GM12878 (cell line): ENCODE data around the gene PRM2. TPM values are rescaled to one million over a fixed set of nuclear protein-coding genes. Genes with fewer than 3 reads are reported as not detected.
A peak's percentile ranks its signal among the peaks of the same experiment; 100 is the strongest.

Experiments used
- ATAC-seq: fragments of 200-7000 bp; cut with Tn5 transposase; 3 replicates; pipeline ENCODE4 v1.9.1; 2020; ENCODE audit warnings: mild to moderate bottlenecking, moderate library complexity
- BruUV-seq: library from RNA; stranded (reverse); fragments of 400-500 nt; replicated peaks from 2 replicates; lab custom pipeline; 2021; lab: Mats Ljungman, UMichigan
- CTCF ChIA-PET: fragments of 300-600 bp; sonication (Branson Sonifier 250); formaldehyde crosslinking; extraction: SDS; loops from one replicate; lab custom pipeline; 2021; ENCODE audit warnings: inconsistent platforms; lab: Yijun Ruan, JAX
- POLR2A ChIA-PET: fragments of 350-600 bp; formaldehyde crosslinking; extraction: SDS; loops from one replicate; lab custom pipeline; 2021; ENCODE audit warnings: inconsistent platforms; lab: Charles Lee
- RAD21 ChIA-PET: fragments of 300-600 bp; sonication (Branson Sonifier 250); formaldehyde crosslinking; loops from one replicate; lab custom pipeline; 2023; ENCODE audit warnings: antibody characterized with exemption; ENCODE audit not compliant: unreplicated experiment; lab: Charles Lee
- SMC1A ChIA-PET: fragments of 300-600 bp; sonication (Branson Sonifier 250); formaldehyde crosslinking; loops from one replicate; lab custom pipeline; 2023; ENCODE audit not compliant: unreplicated experiment, uncharacterized antibody; lab: Charles Lee
- DNase-seq: peaks from one replicate; pipeline ENCODE4 v3.0.0-alpha.2; 2011; ENCODE audit warnings: low read depth, low spot score
- FAIRE-seq: peaks from 3 replicates; lab custom pipeline; 2011; peaks lifted over from hg19 to GRCh38; lab: Jason Lieb, UNC
- H2AFZ ChIP-seq: 2 replicates; pipeline ENCODE4 v1.6.0; 2011; ENCODE audit warnings: low read depth, low read length, control low read depth; ENCODE audit not compliant: control insufficient read depth
- H3K27ac ChIP-seq: 2 replicates; pipeline ENCODE4 v1.5.1; 2011; ENCODE audit warnings: control low read depth; ENCODE audit not compliant: control insufficient read depth, insufficient read depth
- H3K27me3 ChIP-seq, 2 experiments: replicated peaks in 1 of 2; 2 replicates each; pipeline versions ENCODE4 v1.6.0 to v1.6.1; 2011; ENCODE audit warnings: low read length in 1 of 2; ENCODE audit not compliant: control insufficient read depth in 2 of 2, insufficient read depth in 2 of 2
- H3K36me3 ChIP-seq, 2 experiments: 2 replicates each; pipeline ENCODE4 v1.5.1; 2011; ENCODE audit warnings: low read length in 1 of 2; ENCODE audit not compliant: control insufficient read depth in 2 of 2, insufficient read depth in 2 of 2
- H3K4me1 ChIP-seq: 2 replicates; pipeline ENCODE4 v1.6.1; 2011; ENCODE audit warnings: mild to moderate bottlenecking, low read length, moderate library complexity, mixed read lengths; ENCODE audit not compliant: control insufficient read depth, insufficient read depth
- H3K4me2 ChIP-seq: 2 replicates; pipeline ENCODE4 v1.6.0; 2011; ENCODE audit warnings: control low read depth; ENCODE audit not compliant: control insufficient read depth, insufficient read depth
- H3K4me3 ChIP-seq: fragments of 200-600 bp; sonication (generic); 2 replicates; pipeline ENCODE4 v1.5.1; 2016
- H3K79me2 ChIP-seq: 2 replicates; pipeline ENCODE4 v1.6.0; 2011; ENCODE audit warnings: low read length; ENCODE audit not compliant: control insufficient read depth, insufficient read depth
- H3K9ac ChIP-seq: 2 replicates; pipeline ENCODE4 v1.8.0; 2011; ENCODE audit warnings: low read length, control low read depth, mixed read lengths; ENCODE audit not compliant: control insufficient read depth, insufficient read depth
- H3K9me3 ChIP-seq: replicated peaks from 3 replicates; pipeline ENCODE4 v1.5.1; 2011; ENCODE audit warnings: mild to moderate bottlenecking, low read length; ENCODE audit not compliant: control insufficient read depth, insufficient read depth
- H4K20me1 ChIP-seq: 2 replicates; pipeline ENCODE4 v1.6.0; 2011; ENCODE audit not compliant: control insufficient read depth, insufficient read depth
- CREM ChIP-seq: IDR thresholded peaks from 2 replicates; pipeline ENCODE4 v1.6.1; 2014; ENCODE audit warnings: antibody characterized with exemption, low read depth
- GATAD2B ChIP-seq: fragments of 450-650 bp; conservative IDR thresholded peaks from 2 replicates; pipeline ENCODE4 v1.6.1; 2017; ENCODE audit warnings: low read depth, mild to moderate bottlenecking, moderate library complexity
- IRF3 ChIP-seq: fragments of 450-650 bp; IDR thresholded peaks from 2 replicates; pipeline ENCODE4 v1.6.1; 2014; ENCODE audit warnings: mild to moderate bottlenecking
- NFYA ChIP-seq: IDR thresholded peaks from 2 replicates; pipeline ENCODE4 v1.6.1; 2011; ENCODE audit warnings: low read depth, mild to moderate bottlenecking, low read length, improper control_type of control experiment, borderline replicate concordance
- NFYB ChIP-seq: IDR thresholded peaks from 2 replicates; pipeline ENCODE4 v1.6.1; 2011; ENCODE audit warnings: low read depth, mild to moderate bottlenecking, low read length, improper control_type of control experiment, moderate library complexity; ENCODE audit not compliant: insufficient read depth
- NR2F1 ChIP-seq: fragments of 450-650 bp; conservative IDR thresholded peaks from 2 replicates; pipeline ENCODE4 v1.6.1; 2017; ENCODE audit warnings: mild to moderate bottlenecking
- PAX5 ChIP-seq: IDR thresholded peaks from 2 replicates; pipeline ENCODE4 v1.6.1; 2011; ENCODE audit warnings: low read depth, low read length, borderline replicate concordance
- POLR2A ChIP-seq: IDR thresholded peaks from 2 replicates; pipeline ENCODE4 v1.6.1; 2011; ENCODE audit warnings: low read depth, mild to moderate bottlenecking, low read length
- TBL1XR1 ChIP-seq: IDR thresholded peaks from 2 replicates; pipeline ENCODE4 v1.6.1; 2012; ENCODE audit warnings: low read depth, low read length, improper control_type of control experiment
- ZNF217 ChIP-seq: fragments of 450-650 bp; IDR thresholded peaks from 2 replicates; pipeline ENCODE4 v1.6.1; 2017; ENCODE audit warnings: antibody characterized with exemption, mild to moderate bottlenecking
- WGBS: methylation state at CpG from one replicate; pipeline ENCODE4 v1.1.6; 2016; ENCODE audit warnings: low lambda C conversion rate; ENCODE audit not compliant: insufficient replicate concordance, insufficient coverage; ENCODE audit errors: missing lambda C conversion rate; 5-methylcytosine and 5-hydroxymethylcytosine counted together
- in situ Hi-C: fragments of 300-500 bp; cut with MboI; formaldehyde crosslinking; loops from 9 replicates; pipeline ENCODE4 v1.14.3; 2018; ENCODE audit warnings: mixed read lengths
- intact Hi-C: fragments of 100-400 bp; cut with micrococcal nuclease; formaldehyde crosslinking; loops from one replicate; pipeline ENCODE4 v1.14.2; 2022; ENCODE audit not compliant: unreplicated experiment
- polyA plus RNA-seq, 11 experiments: library from polyadenylated mRNA; depleted of rRNA in 4 of 11; unstranded in 6 of 11; stranded (reverse) in 5 of 11; fragments of >200 nt; fragmentation: Nextera tagmentation in 4 of 11; fragmentation: Illumina TruSeq in 1 of 11; extraction: Ambion mirVana in 4 of 11; extraction: Trizol in 1 of 11; gene quantifications; 1 replicate in 1 of 11; 2 replicates in 10 of 11; pipeline versions ENCODE4 v1.2.1 to v1.2.3, GENCODE V29; 2011 to 2016; ENCODE audit warnings: inconsistent platforms in 2 of 11, missing spikeins in 2 of 11, low read depth in 1 of 11
- total RNA-seq, 4 experiments: library from RNA; depleted of rRNA in 3 of 4; stranded (reverse); fragments of >200 nt in 3 of 4; fragmentation: Illumina TruSeq in 1 of 4; extraction: Trizol in 1 of 4; gene quantifications; 2 replicates each; pipeline versions ENCODE4 v1.2.1 to v1.2.3, GENCODE V29; 2013 to 2021

The PRM2 gene
- total and polyA plus RNA-seq, 10 of the 15 experiments (the other 5 are each of a cell fraction or from before 2014, with no cell fraction given): not detected

- no peak for TF ChIP-seq ZNF217
- TF ChIP-seq TBL1XR1: no peak
- no peak for TF ChIP-seq IRF3
- no peak for TF ChIP-seq NFYA
- TF ChIP-seq GATAD2B: no peak
- TF ChIP-seq CREM: no peak
Measured at GRCh38 chr16:11250091-11250785, 26.0 kb downstream of the PRM2 start (continued).

GRCh38 chr16:11249233-11250061 lies 26.8 kb downstream of the PRM2 start:
- no peak overlapping the region for H3K27ac ChIP-seq
- TF ChIP-seq NR2F1 (0 out of 2 replicates have a peak, but pooled peaks have one; percentile 22), POLR2A (peak; percentile 76), NFYB (no peak), PAX5 (peak; percentile 27; the same call in 1 of the 2 replicates)
- no peak overlapping the region for H3K9ac ChIP-seq
- H3K4me3 ChIP-seq: no peak overlapping the region
- ChIA-PET SMC1A (interaction anchor here (1.0 kb wide), 1 partner anchor 57 kb away, joined by 3 read pairs; no protein-coding TSS in a partner anchor), RAD21 (no interaction called here), POLR2A (interaction anchor here (1.0 kb wide), 1 partner anchor 13 kb away, joined by 3 read pairs; no protein-coding TSS in a partner anchor), CTCF (no interaction called here)
- in situ Hi-C loops (loop anchor here (5.0 kb wide), 1 partner anchor 282 kb away; no protein-coding TSS in a partner anchor), intact Hi-C loops (no loop called here)
- FAIRE-seq (no peak), DNase-seq (no peak), ATAC-seq (no peak)
- H3K4me1 ChIP-seq: peaks cover 25% of the 10 kb centered on the region
- H3K9me3 ChIP-seq: no peaks in the 10 kb centered on the region; the same call in 2 of the 3 replicates
- no peak overlapping the region for H2AFZ ChIP-seq
- H3K27me3 ChIP-seq: no peaks in the 10 kb centered on the region
- 74% methylated on average over 58 of the region's 63 CpGs for WGBS
- no peaks in the 10 kb centered on the region for H4K20me1 ChIP-seq
- H3K4me2 ChIP-seq: no peak overlapping the region
- H3K79me2 ChIP-seq: peaks cover 21% of the 10 kb centered on the region
- H3K36me3 ChIP-seq: peaks cover 0 to 3% of the 10 kb centered on the region in 2 experiments; a peak in 1 of 4 replicates
- BruUV-seq: no TSS peak
